HG03565 (cell line): ENCODE results near the gene KATNIP.

ENCODE experiments used
- ATAC-seq: cut with Tn5 transposase; IDR thresholded peaks from one replicate; pipeline ENCODE4 v1.9.1; 2021; ENCODE audit warnings: mild to moderate bottlenecking, moderate library complexity; ENCODE audit not compliant: unreplicated experiment

Gene KATNIP

GRCh38 chr16:27579087-27579980 lies 29.4 kb downstream of the KATNIP start:
- no peak for ATAC-seq

GRCh38 chr16:27582883-27583282 lies 32.9 kb downstream of the KATNIP start:
- ATAC-seq: no peak

- ATAC-seq: no peak
Measured at GRCh38 chr16:27583634-27584033, 33.7 kb downstream of the KATNIP start.

GRCh38 chr16:27585200-27585599 lies 35.3 kb downstream of the KATNIP start:
- no peak for ATAC-seq

GRCh38 chr16:27586711-27587110 lies 36.8 kb downstream of the KATNIP start:
- no peak for ATAC-seq

- ATAC-seq: no peak
Measured at GRCh38 chr16:27588057-27588456, 38.1 kb downstream of the KATNIP start.

GRCh38 chr16:27591837-27592236 lies 41.9 kb downstream of the KATNIP start:
- no peak for ATAC-seq

- ATAC-seq: no peak
Measured at GRCh38 chr16:27595475-27595874, 45.5 kb downstream of the KATNIP start.

- no peak for ATAC-seq
Measured at GRCh38 chr16:27595993-27596392, 46.0 kb downstream of the KATNIP start.

GRCh38 chr16:27596411-27596810 lies 46.5 kb downstream of the KATNIP start:
- no peak for ATAC-seq

- no peak for ATAC-seq
Measured at GRCh38 chr16:27597361-27597760, 47.4 kb downstream of the KATNIP start.

- no peak for ATAC-seq
Measured at GRCh38 chr16:27598220-27598619, 48.3 kb downstream of the KATNIP start.

- no peak for ATAC-seq
Measured at GRCh38 chr16:27598931-27599565, 49.1 kb downstream of the KATNIP start.

- no peak for ATAC-seq
Measured at GRCh38 chr16:27599606-27600005, 49.7 kb downstream of the KATNIP start.
